Loucy (cell line): ENCODE measurements around the gene GLRA1.

Source experiments
- H2AFZ ChIP-seq: fragments of 200-600 bp; sonication (generic); 2 replicates; pipeline ENCODE4 v1.6.0; 2016; ENCODE audit warnings: antibody characterized with exemption, mild to moderate bottlenecking, low read length, moderate library complexity
- H3F3A ChIP-seq: fragments of 200-600 bp; 2 replicates; pipeline ENCODE4 v1.6.0; 2016; ENCODE audit warnings: antibody characterized with exemption, low read depth, mild to moderate bottlenecking
- H3K27me3 ChIP-seq: fragments of 200-600 bp; sonication (generic); 2 replicates; pipeline ENCODE4 v1.6.1; 2014; ENCODE audit warnings: low read length, mild to moderate bottlenecking; ENCODE audit not compliant: insufficient read depth, poor library complexity, severe bottlenecking
- H3K36me3 ChIP-seq: fragments of 200-600 bp; sonication (generic); 2 replicates; pipeline ENCODE4 v1.6.1; 2016; ENCODE audit warnings: low read length; ENCODE audit not compliant: insufficient read depth
- H3K4me1 ChIP-seq: fragments of 200-600 bp; sonication (generic); 2 replicates; pipeline ENCODE4 v1.5.1; 2014; ENCODE audit warnings: low read length, mild to moderate bottlenecking; ENCODE audit not compliant: insufficient read depth, poor library complexity, severe bottlenecking
- H3K4me2 ChIP-seq: fragments of 200-600 bp; sonication (generic); 2 replicates; pipeline ENCODE4 v1.6.0; 2014; ENCODE audit warnings: antibody characterized with exemption, low read length, low read depth, mild to moderate bottlenecking; ENCODE audit not compliant: poor library complexity, severe bottlenecking
- H3K4me3 ChIP-seq: fragments of 200-600 bp; sonication (generic); 2 replicates; pipeline ENCODE4 v1.5.1; 2014; ENCODE audit warnings: low read length, mild to moderate bottlenecking, mixed read lengths; ENCODE audit not compliant: poor library complexity, severe bottlenecking
- H3K79me2 ChIP-seq: fragments of 200-600 bp; sonication (generic); 2 replicates; pipeline ENCODE4 v1.6.1; 2014; ENCODE audit warnings: low read length; ENCODE audit not compliant: insufficient read depth
- H3K9ac ChIP-seq: fragments of 200-600 bp; sonication (generic); 2 replicates; pipeline ENCODE4 v1.6.0; 2014; ENCODE audit warnings: mild to moderate bottlenecking, low read depth, low read length, moderate library complexity; ENCODE audit not compliant: poor library complexity, severe bottlenecking
- H3K9me2 ChIP-seq: fragments of 200-600 bp; sonication (generic); replicated peaks from 2 replicates; pipeline ENCODE4 v1.6.1; 2016; ENCODE audit warnings: low read depth, low read length, mixed read lengths
- H3K9me3 ChIP-seq: fragments of 200-600 bp; sonication (generic); 2 replicates; pipeline ENCODE4 v1.6.1; 2014; ENCODE audit warnings: mild to moderate bottlenecking, antibody characterized with exemption, low read length, low read depth; ENCODE audit not compliant: insufficient read depth
- H4K20me1 ChIP-seq: fragments of 200-600 bp; sonication (generic); 2 replicates; pipeline ENCODE4 v1.6.0; 2014; ENCODE audit warnings: antibody characterized with exemption, low read length, mild to moderate bottlenecking; ENCODE audit not compliant: insufficient read depth, poor library complexity, severe bottlenecking
- CTCF ChIP-seq: fragments of 200-600 bp; sonication (generic); conservative IDR thresholded peaks from 2 replicates; pipeline ENCODE4 v1.5.1; 2014; ENCODE audit warnings: mild to moderate bottlenecking, antibody characterized with exemption, low read length
- EZH2phosphoT487 ChIP-seq: fragments of 200-600 bp; IDR thresholded peaks from 2 replicates; pipeline ENCODE4 v1.6.1; 2018; ENCODE audit warnings: antibody characterized with exemption, mild to moderate bottlenecking, moderate library complexity, borderline replicate concordance

GLRA1 gene

GRCh38 chr5:151911011-151911410 is 13.6 kb downstream of the GLRA1 start:
- H2AFZ ChIP-seq: no peak overlapping the region
- no peaks in the 10 kb centered on the region for H3K36me3 ChIP-seq
- no peaks in the 10 kb centered on the region for H3K9me2 ChIP-seq
- H3K4me1 ChIP-seq: peaks cover 3% of the 10 kb centered on the region
- no peaks in the 10 kb centered on the region for H4K20me1 ChIP-seq
- no peaks in the 10 kb centered on the region for H3F3A ChIP-seq
- TF ChIP-seq CTCF: no peak
- no peak for TF ChIP-seq EZH2phosphoT487
- no peak overlapping the region for H3K4me2 ChIP-seq
- H3K9ac ChIP-seq: no peak overlapping the region
- H3K27me3 ChIP-seq: no peaks in the 10 kb centered on the region
- no peaks in the 10 kb centered on the region for H3K9me3 ChIP-seq
- no peaks in the 10 kb centered on the region for H3K79me2 ChIP-seq
- H3K4me3 ChIP-seq: no peak overlapping the region

DNA sequence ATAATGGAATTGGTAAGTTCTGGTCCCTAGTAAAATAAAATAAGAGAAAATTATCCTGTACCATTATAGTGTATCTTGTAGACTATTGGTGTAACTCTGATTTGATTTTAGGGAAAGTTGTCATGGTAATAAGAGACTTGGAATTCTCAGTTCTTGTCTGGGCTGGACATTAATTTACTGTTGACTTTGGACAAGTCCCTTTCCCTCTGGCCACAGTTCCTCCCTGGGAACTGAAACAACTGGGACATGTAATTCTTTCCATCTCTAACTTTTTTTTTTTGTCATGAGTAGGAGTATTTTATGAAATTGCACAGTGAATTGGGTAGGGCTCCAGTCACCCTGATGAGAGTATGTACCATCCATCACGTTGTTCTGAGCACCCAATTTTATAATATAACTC is 15.0 kb downstream of the GLRA1 start:
- no peak overlapping the region for H3K9ac ChIP-seq
- no peak overlapping the region for H2AFZ ChIP-seq
- H3K9me3 ChIP-seq: no peaks in the 10 kb centered on the region
- H3K27me3 ChIP-seq: no peaks in the 10 kb centered on the region
- no peak overlapping the region for H3K4me2 ChIP-seq
- no peaks in the 10 kb centered on the region for H3K9me2 ChIP-seq
- TF ChIP-seq EZH2phosphoT487 (no peak), CTCF (no peak)
- no peak overlapping the region for H3K4me3 ChIP-seq
- H3K79me2 ChIP-seq: no peaks in the 10 kb centered on the region
- no peaks in the 10 kb centered on the region for H4K20me1 ChIP-seq
- peaks cover 3% of the 10 kb centered on the region for H3K4me1 ChIP-seq
- H3K36me3 ChIP-seq: no peaks in the 10 kb centered on the region
- H3F3A ChIP-seq: no peaks in the 10 kb centered on the region

DNA sequence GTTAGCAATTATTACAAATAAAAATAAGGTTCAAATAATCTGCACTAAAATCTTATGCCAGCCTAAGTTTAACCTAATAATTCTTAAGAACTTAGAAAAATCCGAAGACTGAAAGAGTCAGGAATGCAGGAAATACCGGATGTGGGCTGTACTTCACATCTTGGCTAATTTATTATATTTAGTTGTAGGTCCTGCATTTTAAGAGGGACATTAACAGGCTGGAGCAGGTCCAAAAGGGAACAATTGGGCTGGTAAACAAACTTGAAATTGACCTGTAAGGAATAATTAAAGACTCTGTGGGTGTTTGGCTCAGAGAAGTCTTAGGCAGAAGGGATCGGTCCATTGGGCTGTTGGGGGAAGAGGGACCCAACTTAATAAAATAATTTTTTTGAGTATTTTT is 18.4 kb downstream of the GLRA1 start:
- H3K4me1 ChIP-seq: no peaks in the 10 kb centered on the region
- H3K9me3 ChIP-seq: no peaks in the 10 kb centered on the region
- H3K9me2 ChIP-seq: no peaks in the 10 kb centered on the region
- no peak overlapping the region for H3K4me2 ChIP-seq
- no peaks in the 10 kb centered on the region for H3F3A ChIP-seq
- no peak for TF ChIP-seq EZH2phosphoT487
- no peak for TF ChIP-seq CTCF
- H4K20me1 ChIP-seq: no peaks in the 10 kb centered on the region
- no peak overlapping the region for H3K4me3 ChIP-seq
- H3K79me2 ChIP-seq: no peaks in the 10 kb centered on the region
- H3K27me3 ChIP-seq: no peaks in the 10 kb centered on the region
- no peak overlapping the region for H3K9ac ChIP-seq
- H3K36me3 ChIP-seq: no peaks in the 10 kb centered on the region
- no peak overlapping the region for H2AFZ ChIP-seq
